ENCODE measurements around the gene ZNF175. TPM values are rescaled to one million over a fixed set of nuclear protein-coding genes. Genes with fewer than 3 reads are reported as not detected.

The ZNF175 gene
- total RNA-seq, 1 experiment from 2014 or later = 16.1 TPM

DNA sequence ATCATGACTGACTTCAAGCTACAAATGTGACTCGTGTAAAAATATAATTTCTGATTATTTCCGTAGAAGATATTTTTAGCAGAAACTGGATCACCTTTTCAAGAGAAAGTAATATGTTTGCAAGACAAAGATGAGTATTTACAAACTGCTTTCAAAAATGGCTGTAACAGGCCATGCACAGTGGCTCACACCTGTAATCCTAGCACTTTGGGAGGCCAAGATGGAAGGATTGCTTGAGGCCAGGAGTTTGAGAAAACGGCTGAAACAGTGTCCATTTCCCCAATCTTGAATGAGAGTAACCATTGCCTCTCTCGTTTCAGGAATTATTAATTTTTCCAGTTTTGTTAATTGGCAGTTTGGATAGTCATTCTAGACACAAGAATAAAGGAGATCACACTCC, 3.5 kb upstream of the ZNF175 start:
- H3K27ac Mint-ChIP-seq (ENCODE audit: unreplicated experiment) = no peak overlapping the region
- BruUV-seq (replicated peaks) = no TSS peak
- peaks cover 46% of the 10 kb centered on the region for H3K27me3 Mint-ChIP-seq (ENCODE audit: unreplicated experiment)
- peaks cover 10% of the 10 kb centered on the region for H3K36me3 Mint-ChIP-seq (ENCODE audit: insufficient read depth, unreplicated experiment)
- peaks cover 11% of the 10 kb centered on the region for H3K4me1 Mint-ChIP-seq (ENCODE audit: low read depth, unreplicated experiment)
- no peak overlapping the region for H3K4me3 Mint-ChIP-seq (ENCODE audit: low read depth, unreplicated experiment)
- TF ChIP-seq, protein P1, sequence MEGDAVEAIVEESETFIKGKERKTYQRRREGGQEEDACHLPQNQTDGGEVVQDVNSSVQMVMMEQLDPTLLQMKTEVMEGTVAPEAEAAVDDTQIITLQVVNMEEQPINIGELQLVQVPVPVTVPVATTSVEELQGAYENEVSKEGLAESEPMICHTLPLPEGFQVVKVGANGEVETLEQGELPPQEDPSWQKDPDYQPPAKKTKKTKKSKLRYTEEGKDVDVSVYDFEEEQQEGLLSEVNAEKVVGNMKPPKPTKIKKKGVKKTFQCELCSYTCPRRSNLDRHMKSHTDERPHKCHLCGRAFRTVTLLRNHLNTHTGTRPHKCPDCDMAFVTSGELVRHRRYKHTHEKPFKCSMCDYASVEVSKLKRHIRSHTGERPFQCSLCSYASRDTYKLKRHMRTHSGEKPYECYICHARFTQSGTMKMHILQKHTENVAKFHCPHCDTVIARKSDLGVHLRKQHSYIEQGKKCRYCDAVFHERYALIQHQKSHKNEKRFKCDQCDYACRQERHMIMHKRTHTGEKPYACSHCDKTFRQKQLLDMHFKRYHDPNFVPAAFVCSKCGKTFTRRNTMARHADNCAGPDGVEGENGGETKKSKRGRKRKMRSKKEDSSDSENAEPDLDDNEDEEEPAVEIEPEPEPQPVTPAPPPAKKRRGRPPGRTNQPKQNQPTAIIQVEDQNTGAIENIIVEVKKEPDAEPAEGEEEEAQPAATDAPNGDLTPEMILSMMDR (IDR thresholded peaks at IDR 0.05; ENCODE audit: unreplicated experiment) = no peak
- no peak for DNase-seq
- H3K9me3 Mint-ChIP-seq (ENCODE audit: low read depth, unreplicated experiment) = no peaks in the 10 kb centered on the region
- intact Hi-C loops (cut with micrococcal nuclease; ENCODE audit: unreplicated experiment) = no loop called here
- CTCF ChIA-PET = interaction anchor here (0.7 kb wide), 1 partner anchor 115 kb away, joined by 3 read pairs; no protein-coding TSS in a partner anchor

DNA sequence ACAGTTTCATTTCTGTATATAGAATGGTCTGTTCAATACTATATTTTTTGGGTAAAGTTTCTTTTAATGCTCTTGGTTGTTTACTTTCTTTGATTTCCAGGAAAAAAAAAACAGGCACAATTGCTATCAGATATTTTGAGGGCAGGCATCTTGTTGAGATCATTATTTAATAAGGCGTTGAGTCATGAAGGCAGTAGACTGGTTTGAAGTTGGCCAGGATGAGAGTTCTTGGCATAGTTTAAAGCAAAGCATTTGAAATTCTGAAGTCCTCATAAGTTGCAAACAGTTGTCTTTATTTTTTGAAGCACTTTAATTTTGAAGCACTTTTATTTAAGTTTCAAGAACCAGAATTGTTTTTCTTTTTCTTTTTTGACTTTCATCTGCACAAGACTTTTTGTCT, 2.6 kb upstream of the ZNF175 start:
- no TSS peak for BruUV-seq (replicated peaks)
- Mint-ChIP-seq H3K36me3 (ENCODE audit: insufficient read depth, unreplicated experiment) (peaks cover 10% of the 10 kb centered on the region), H3K27ac (ENCODE audit: unreplicated experiment) (no peak overlapping the region), H3K27me3 (ENCODE audit: unreplicated experiment) (peaks cover 38% of the 10 kb centered on the region), H3K4me1 (ENCODE audit: low read depth, unreplicated experiment) (peaks cover 11% of the 10 kb centered on the region), H3K4me3 (ENCODE audit: low read depth, unreplicated experiment) (no peak overlapping the region), H3K9me3 (ENCODE audit: low read depth, unreplicated experiment) (no peaks in the 10 kb centered on the region)
- intact Hi-C loops (cut with micrococcal nuclease; ENCODE audit: unreplicated experiment) = no loop called here
- TF ChIP-seq, protein P1 (IDR thresholded peaks at IDR 0.05; ENCODE audit: unreplicated experiment) = no peak
- CTCF ChIA-PET = interaction anchor here (0.9 kb wide), 1 partner anchor 14 kb away, joined by 3 read pairs; no protein-coding TSS in a partner anchor
- no peak for DNase-seq

DNA sequence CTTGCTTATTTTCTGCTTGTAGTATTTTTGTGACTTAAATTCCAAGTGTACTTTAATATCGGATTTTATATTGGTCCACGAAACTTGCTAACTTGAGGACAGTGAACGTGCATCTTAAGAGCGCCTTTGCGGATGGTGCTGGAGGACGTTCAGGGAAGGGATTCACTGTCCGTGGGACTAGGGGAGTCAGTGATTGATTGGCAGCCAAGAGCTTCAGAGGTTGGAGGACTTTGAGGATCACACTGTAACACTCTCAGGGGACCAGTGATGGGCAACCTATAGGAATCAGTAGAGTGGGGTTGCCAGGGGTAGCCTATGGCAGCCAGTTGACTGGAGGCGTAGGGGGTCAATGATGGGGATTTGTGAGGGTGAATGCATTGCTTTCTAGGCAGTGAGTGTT, 516 bp downstream of the ZNF175 start:
- H3K4me1 Mint-ChIP-seq (ENCODE audit: low read depth, unreplicated experiment) = peaks cover 11% of the 10 kb centered on the region
- no TSS peak for BruUV-seq (replicated peaks)
- CTCF ChIA-PET = interaction anchor here (0.7 to 1.1 kb wide), 3 partner anchors 8 to 96 kb away, joined by 3 to 7 read pairs (median 4); no protein-coding TSS in a partner anchor
- H3K27ac Mint-ChIP-seq (ENCODE audit: unreplicated experiment) = peak overlapping the region; percentile 89
- DNase-seq = no peak
- TF ChIP-seq, protein P1 (IDR thresholded peaks at IDR 0.05; ENCODE audit: unreplicated experiment) = no peak
- no peaks in the 10 kb centered on the region for H3K9me3 Mint-ChIP-seq (ENCODE audit: low read depth, unreplicated experiment)
- H3K27me3 Mint-ChIP-seq (ENCODE audit: unreplicated experiment) = peaks cover 6% of the 10 kb centered on the region
- intact Hi-C loops (cut with micrococcal nuclease; ENCODE audit: unreplicated experiment) = loop anchor here (2.0 to 10.0 kb wide), 2 partner anchors 25 to 97 kb away; partner anchors contain the start of gene CEACAM18
- peaks cover 10% of the 10 kb centered on the region for H3K36me3 Mint-ChIP-seq (ENCODE audit: insufficient read depth, unreplicated experiment)
- peak overlapping the region; percentile 90 for H3K4me3 Mint-ChIP-seq (ENCODE audit: low read depth, unreplicated experiment)

DNA sequence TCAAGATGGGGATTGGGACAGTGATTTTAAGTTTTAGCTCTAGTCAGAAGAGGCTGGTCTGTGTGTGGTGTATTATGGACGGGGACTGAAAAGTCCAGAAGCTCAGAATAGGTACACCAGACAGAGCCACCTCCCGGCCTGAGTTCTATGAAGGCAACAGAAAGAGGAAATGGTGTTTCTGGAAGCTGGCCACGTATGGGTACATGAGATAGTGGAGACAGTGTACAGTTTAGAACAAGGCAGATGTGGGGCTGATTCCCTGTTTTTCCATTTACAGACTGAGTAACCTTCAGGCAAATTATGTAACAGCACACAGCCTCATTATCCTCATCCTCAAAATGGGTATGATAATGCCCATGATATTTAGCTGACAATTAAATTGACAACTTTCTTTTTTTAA, 1.3 kb downstream of the ZNF175 start:
- TF ChIP-seq, protein P1 (IDR thresholded peaks at IDR 0.05; ENCODE audit: unreplicated experiment) = no peak
- Mint-ChIP-seq H3K27me3 (ENCODE audit: unreplicated experiment) (no peaks in the 10 kb centered on the region), H3K9me3 (ENCODE audit: low read depth, unreplicated experiment) (no peaks in the 10 kb centered on the region), H3K27ac (ENCODE audit: unreplicated experiment) (no peak overlapping the region), H3K4me3 (ENCODE audit: low read depth, unreplicated experiment) (peak overlapping the region; percentile 90), H3K4me1 (ENCODE audit: low read depth, unreplicated experiment) (peaks cover 11% of the 10 kb centered on the region), H3K36me3 (ENCODE audit: insufficient read depth, unreplicated experiment) (peaks cover 13% of the 10 kb centered on the region)
- CTCF ChIA-PET = no interaction called here
- no peak for DNase-seq
- intact Hi-C loops (cut with micrococcal nuclease; ENCODE audit: unreplicated experiment) = loop anchor here (10.0 kb wide), 1 partner anchor 98 kb away; the partner anchor contains the start of gene CEACAM18
- no TSS peak for BruUV-seq (replicated peaks)

Data from Calu3 (cell line).